Loucy (cell line): ENCODE data around the gene MEP1B.

ENCODE experiments used
- EZH2phosphoT487 ChIP-seq: fragments of 200-600 bp; IDR thresholded peaks from 2 replicates; pipeline ENCODE4 v1.6.1; 2018; ENCODE audit warnings: antibody characterized with exemption, mild to moderate bottlenecking, moderate library complexity, borderline replicate concordance
- TF ChIP-seq, protein P1 (sequence below): fragments of 200-600 bp; sonication (generic); conservative IDR thresholded peaks from 2 replicates; pipeline ENCODE4 v1.5.1; 2014; ENCODE audit warnings: mild to moderate bottlenecking, antibody characterized with exemption, low read length

DNA sequence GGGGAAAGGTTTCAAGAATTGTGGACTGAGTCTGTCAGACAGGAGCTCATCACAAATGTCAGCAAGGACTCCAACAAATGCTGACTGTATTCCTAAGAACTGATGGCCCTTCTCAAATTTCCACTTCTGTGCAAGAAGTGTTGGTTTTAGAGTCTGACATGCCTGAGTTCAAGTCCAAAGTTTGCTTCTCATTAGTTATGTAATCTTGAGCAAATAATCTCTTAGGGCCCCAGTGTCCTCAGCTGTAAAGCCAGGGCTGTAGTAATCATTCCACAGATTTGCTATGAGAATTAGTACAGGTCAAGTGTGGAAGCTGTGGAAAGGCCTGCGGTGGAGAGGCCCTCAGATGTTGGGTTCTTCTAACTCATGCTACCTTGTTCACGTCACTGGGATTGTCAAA is 23.9 kb downstream of the MEP1B start:
- TF ChIP-seq, protein P1, sequence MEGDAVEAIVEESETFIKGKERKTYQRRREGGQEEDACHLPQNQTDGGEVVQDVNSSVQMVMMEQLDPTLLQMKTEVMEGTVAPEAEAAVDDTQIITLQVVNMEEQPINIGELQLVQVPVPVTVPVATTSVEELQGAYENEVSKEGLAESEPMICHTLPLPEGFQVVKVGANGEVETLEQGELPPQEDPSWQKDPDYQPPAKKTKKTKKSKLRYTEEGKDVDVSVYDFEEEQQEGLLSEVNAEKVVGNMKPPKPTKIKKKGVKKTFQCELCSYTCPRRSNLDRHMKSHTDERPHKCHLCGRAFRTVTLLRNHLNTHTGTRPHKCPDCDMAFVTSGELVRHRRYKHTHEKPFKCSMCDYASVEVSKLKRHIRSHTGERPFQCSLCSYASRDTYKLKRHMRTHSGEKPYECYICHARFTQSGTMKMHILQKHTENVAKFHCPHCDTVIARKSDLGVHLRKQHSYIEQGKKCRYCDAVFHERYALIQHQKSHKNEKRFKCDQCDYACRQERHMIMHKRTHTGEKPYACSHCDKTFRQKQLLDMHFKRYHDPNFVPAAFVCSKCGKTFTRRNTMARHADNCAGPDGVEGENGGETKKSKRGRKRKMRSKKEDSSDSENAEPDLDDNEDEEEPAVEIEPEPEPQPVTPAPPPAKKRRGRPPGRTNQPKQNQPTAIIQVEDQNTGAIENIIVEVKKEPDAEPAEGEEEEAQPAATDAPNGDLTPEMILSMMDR, result no peak
- TF ChIP-seq EZH2phosphoT487, result no peak
